Heart left ventricle (tissue), 13 donors: ENCODE data around the gene TNRC18.

Source experiments
- POLR2A ChIP-seq, 2 donors: fragments of 450-650 bp; IDR thresholded peaks; one replicate each; pipeline ENCODE4 v1.6.1; 2017; ENCODE audit warnings: antibody characterized with exemption in 2 of 2, mild to moderate bottlenecking in 2 of 2, moderate library complexity in 2 of 2
- TF ChIP-seq, protein P1 (sequence below), 12 donors: fragments of 200-600 bp; sonication (generic) in 4 of 12; IDR thresholded peaks; one replicate each; pipeline versions ENCODE4 v1.5.0 to v1.8.0; 2018 to 2022; ENCODE audit warnings: antibody characterized with exemption in 12 of 12, mild to moderate bottlenecking in 5 of 12
- donor health status: ischemic (EF 13 %, LVEDD 7.1; RV severe dilation, severe dysfunction).
- donor health status: DM: no; HTN: yes; CAD: no.
- donor health status: DM: no; HTN: no; CAD: no.
- donor health status: ischemic (EF 25% LVEDD 6.9; RV normal size, moderate dysfunction).
- donor health status: ischemic (EF 25% LVEDD 5.7; RV mildly dilated, moderate dysfunction).
- donor health status: ischemic (EF 35%, LVEDD 5.7; RV mildly dilated, moderate dysfunction).
- donor health status: nonischemic (EF 11% LVEDD 7.7; RV severe dilation, severe dysfunction).
- donor health status: DM: yes; HTN: yes; CAD: no.
- donor health status: PGD.
- donor health status: ischemic (EF 29% LVEDD 5.4; RV normal size, mild dysfunction).
- donor health status: nonischemic (EF 23%, LVEDD 6.1; RV moderate dilation, normal function).

DNA sequence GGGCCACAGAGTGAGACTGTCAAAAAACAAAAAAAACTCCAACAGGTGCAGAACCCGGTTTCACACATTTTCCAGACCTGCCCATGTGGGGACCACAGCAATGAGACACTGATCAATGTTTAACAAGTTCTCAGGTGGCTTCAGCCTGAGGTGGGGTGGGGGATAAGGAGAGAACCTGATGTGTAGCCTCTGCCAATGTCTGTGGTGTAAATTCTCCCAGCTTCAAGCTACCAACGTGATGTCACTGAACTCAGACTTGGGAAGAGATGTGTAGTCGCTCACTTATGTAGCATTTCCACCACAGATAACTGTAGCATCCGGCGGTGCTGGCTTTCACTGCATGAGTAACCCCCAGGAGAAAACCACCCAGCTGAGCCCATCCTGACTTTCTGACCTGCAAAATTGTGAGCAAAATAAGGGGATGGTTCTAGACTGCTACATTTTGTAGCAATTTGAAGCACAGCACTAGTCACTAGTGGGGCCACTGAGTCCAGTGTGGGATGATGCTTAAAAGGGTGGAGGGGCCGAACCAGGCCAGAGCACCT is 13.8 kb upstream of the TNRC18 start:
- no peak for TF ChIP-seq POLR2A (IDR thresholded peaks at IDR 0.05)
- TF ChIP-seq, protein P1, sequence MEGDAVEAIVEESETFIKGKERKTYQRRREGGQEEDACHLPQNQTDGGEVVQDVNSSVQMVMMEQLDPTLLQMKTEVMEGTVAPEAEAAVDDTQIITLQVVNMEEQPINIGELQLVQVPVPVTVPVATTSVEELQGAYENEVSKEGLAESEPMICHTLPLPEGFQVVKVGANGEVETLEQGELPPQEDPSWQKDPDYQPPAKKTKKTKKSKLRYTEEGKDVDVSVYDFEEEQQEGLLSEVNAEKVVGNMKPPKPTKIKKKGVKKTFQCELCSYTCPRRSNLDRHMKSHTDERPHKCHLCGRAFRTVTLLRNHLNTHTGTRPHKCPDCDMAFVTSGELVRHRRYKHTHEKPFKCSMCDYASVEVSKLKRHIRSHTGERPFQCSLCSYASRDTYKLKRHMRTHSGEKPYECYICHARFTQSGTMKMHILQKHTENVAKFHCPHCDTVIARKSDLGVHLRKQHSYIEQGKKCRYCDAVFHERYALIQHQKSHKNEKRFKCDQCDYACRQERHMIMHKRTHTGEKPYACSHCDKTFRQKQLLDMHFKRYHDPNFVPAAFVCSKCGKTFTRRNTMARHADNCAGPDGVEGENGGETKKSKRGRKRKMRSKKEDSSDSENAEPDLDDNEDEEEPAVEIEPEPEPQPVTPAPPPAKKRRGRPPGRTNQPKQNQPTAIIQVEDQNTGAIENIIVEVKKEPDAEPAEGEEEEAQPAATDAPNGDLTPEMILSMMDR (IDR thresholded peaks at IDR 0.05), result no peak
